KMS-11 (cell line): ENCODE measurements around the gene PLOD2.

ENCODE experiments used
- H2AFZ ChIP-seq: fragments of 200-600 bp; sonication (generic); 2 replicates; pipeline ENCODE4 v1.6.1; 2016; ENCODE audit warnings: antibody characterized with exemption, mixed run types, low read depth
- H3K27ac ChIP-seq: fragments of 200-600 bp; sonication (generic); 2 replicates; pipeline ENCODE4 v1.6.1; 2016; ENCODE audit warnings: mild to moderate bottlenecking, mixed run types
- H3K27me3 ChIP-seq: fragments of 200-600 bp; sonication (generic); 2 replicates; pipeline ENCODE4 v1.6.1; 2017; ENCODE audit warnings: mild to moderate bottlenecking, low read depth, mixed run types, moderate library complexity; ENCODE audit not compliant: insufficient read depth
- H3K36me3 ChIP-seq: fragments of 200-600 bp; sonication (generic); 2 replicates; pipeline ENCODE4 v1.6.1; 2017; ENCODE audit warnings: mild to moderate bottlenecking, mixed run types; ENCODE audit not compliant: insufficient read depth
- H3K4me1 ChIP-seq: fragments of 200-600 bp; sonication (generic); 2 replicates; pipeline ENCODE4 v1.6.1; 2016; ENCODE audit warnings: mild to moderate bottlenecking, low read depth, mixed run types; ENCODE audit not compliant: poor library complexity, severe bottlenecking
- H3K4me2 ChIP-seq: fragments of 200-600 bp; sonication (generic); 2 replicates; pipeline ENCODE4 v1.7.0; 2016; ENCODE audit warnings: mild to moderate bottlenecking, mixed run types
- H3K4me3 ChIP-seq: fragments of 200-600 bp; sonication (generic); IDR thresholded peaks from 2 replicates; pipeline ENCODE4 v1.6.1; 2017; ENCODE audit warnings: low read depth, low read length, mixed read lengths; ENCODE audit not compliant: insufficient read depth
- H3K79me2 ChIP-seq: fragments of 200-600 bp; sonication (generic); 2 replicates; pipeline ENCODE4 v1.6.1; 2016; ENCODE audit warnings: low read depth, mixed run types; ENCODE audit not compliant: insufficient read depth
- H3K9ac ChIP-seq: fragments of 200-600 bp; sonication (generic); 2 replicates; pipeline ENCODE4 v1.6.1; 2016; ENCODE audit warnings: mild to moderate bottlenecking, mixed run types
- H4K20me1 ChIP-seq: fragments of 200-600 bp; sonication (generic); 2 replicates; pipeline ENCODE4 v1.6.1; 2016; ENCODE audit warnings: mild to moderate bottlenecking, mixed run types; ENCODE audit not compliant: insufficient read depth
- CTCF ChIP-seq: fragments of 200-600 bp; sonication (generic); conservative IDR thresholded peaks from 2 replicates; pipeline ENCODE4 v1.6.1; 2017; ENCODE audit warnings: low read depth, mild to moderate bottlenecking, antibody characterized with exemption, low read length, moderate library complexity, mixed read lengths

The PLOD2 gene

GRCh38 chr3:146092230-146092629, 68.8 kb downstream of the PLOD2 start:
- Histone ChIP-seq H4K20me1 (no peaks in the 10 kb centered on the region), H3K36me3 (no peaks in the 10 kb centered on the region), H3K4me1 (no peaks in the 10 kb centered on the region), H3K27me3 (no peaks in the 10 kb centered on the region), H3K9ac (no peak overlapping the region), H3K79me2 (no peaks in the 10 kb centered on the region), H3K4me3 (no peak overlapping the region), H3K27ac (no peak overlapping the region), H2AFZ (no peak overlapping the region), H3K4me2 (no peak overlapping the region)
- no peak for TF ChIP-seq CTCF

GRCh38 chr3:146091397-146091796, 69.6 kb downstream of the PLOD2 start:
- no peak for TF ChIP-seq CTCF
- Histone ChIP-seq H3K27ac (no peak overlapping the region), H2AFZ (no peak overlapping the region), H3K4me2 (no peak overlapping the region), H4K20me1 (no peaks in the 10 kb centered on the region), H3K4me1 (no peaks in the 10 kb centered on the region), H3K79me2 (no peaks in the 10 kb centered on the region), H3K27me3 (no peaks in the 10 kb centered on the region), H3K36me3 (no peaks in the 10 kb centered on the region), H3K4me3 (no peak overlapping the region), H3K9ac (no peak overlapping the region)

GRCh38 chr3:146090521-146090920, 70.5 kb downstream of the PLOD2 start:
- no peaks in the 10 kb centered on the region for H3K4me1 ChIP-seq
- no peak overlapping the region for H3K4me2 ChIP-seq
- H4K20me1 ChIP-seq: no peaks in the 10 kb centered on the region
- H3K36me3 ChIP-seq: no peaks in the 10 kb centered on the region
- TF ChIP-seq CTCF: no peak
- H3K27me3 ChIP-seq: no peaks in the 10 kb centered on the region
- no peaks in the 10 kb centered on the region for H3K79me2 ChIP-seq
- H2AFZ ChIP-seq: no peak overlapping the region
- no peak overlapping the region for H3K9ac ChIP-seq
- H3K27ac ChIP-seq: no peak overlapping the region
- H3K4me3 ChIP-seq: no peak overlapping the region

- Histone ChIP-seq H3K4me2 (no peak overlapping the region), H2AFZ (no peak overlapping the region), H3K27ac (no peak overlapping the region), H3K79me2 (no peaks in the 10 kb centered on the region), H3K4me3 (no peak overlapping the region), H3K27me3 (no peaks in the 10 kb centered on the region), H3K4me1 (no peaks in the 10 kb centered on the region), H3K36me3 (no peaks in the 10 kb centered on the region), H3K9ac (no peak overlapping the region), H4K20me1 (no peaks in the 10 kb centered on the region)
- no peak for TF ChIP-seq CTCF
These were observed 72.1 kb downstream of the PLOD2 start for GRCh38 chr3:146088840-146089239.

- Histone ChIP-seq H3K36me3 (no peaks in the 10 kb centered on the region), H2AFZ (no peak overlapping the region), H3K9ac (no peak overlapping the region), H3K4me2 (no peak overlapping the region), H3K27ac (no peak overlapping the region), H3K4me1 (no peaks in the 10 kb centered on the region), H3K79me2 (no peaks in the 10 kb centered on the region), H3K27me3 (no peaks in the 10 kb centered on the region), H4K20me1 (no peaks in the 10 kb centered on the region), H3K4me3 (no peak overlapping the region)
- no peak for TF ChIP-seq CTCF
These were observed 73.9 kb downstream of the PLOD2 start for GRCh38 chr3:146087116-146087515.
